Parathyroid adenoma (tissue), 2 donors: ENCODE results near the gene KANTR.
A peak's percentile ranks its signal among the peaks of the same experiment; 100 is the strongest.

Source experiments
- H2AFZ ChIP-seq: fragments of 300-600 bp; sonication (generic); one replicate; pipeline ENCODE4 v1.7.0; 2017; ENCODE audit warnings: antibody characterized with exemption, mild to moderate bottlenecking
- H3K27ac ChIP-seq: fragments of 300-600 bp; sonication (generic); one replicate; pipeline ENCODE4 v1.7.0; 2017
- H3K27me3 ChIP-seq: fragments of 300-600 bp; sonication (generic); one replicate; pipeline ENCODE4 v1.7.0; 2017; ENCODE audit warnings: low read length; ENCODE audit not compliant: control insufficient read depth, insufficient read depth
- H3K36me3 ChIP-seq: fragments of 300-600 bp; sonication (generic); one replicate; pipeline ENCODE4 v1.7.0; 2017; ENCODE audit warnings: low read length; ENCODE audit not compliant: control insufficient read depth, insufficient read depth
- H3K4me1 ChIP-seq: fragments of 300-600 bp; sonication (generic); one replicate; pipeline ENCODE4 v1.7.0; 2017; ENCODE audit warnings: control low read depth
- H3K4me2 ChIP-seq: fragments of 300-600 bp; sonication (generic); one replicate; pipeline ENCODE4 v1.7.0; 2017; ENCODE audit warnings: low read length
- H3K4me3 ChIP-seq: fragments of 300-600 bp; sonication (generic); one replicate; pipeline ENCODE4 v1.7.0; 2017; ENCODE audit warnings: low read depth, low read length
- H3K79me2 ChIP-seq: fragments of 300-600 bp; sonication (generic); one replicate; pipeline ENCODE4 v1.7.0; 2017; ENCODE audit warnings: control low read depth
- H3K9ac ChIP-seq: fragments of 300-600 bp; sonication (generic); one replicate; pipeline ENCODE4 v1.7.0; 2017; ENCODE audit warnings: mild to moderate bottlenecking
- H3K9me3 ChIP-seq: fragments of 300-600 bp; sonication (generic); one replicate; pipeline ENCODE4 v1.7.0; 2017; ENCODE audit warnings: low read length; ENCODE audit not compliant: control insufficient read depth
- CTCF ChIP-seq: fragments of 300-600 bp; sonication (generic); IDR thresholded peaks from one replicate; pipeline ENCODE4 v1.7.0; 2017; ENCODE audit warnings: antibody characterized with exemption, mild to moderate bottlenecking
- donor health status: primary hyperparathyroidism.

Gene KANTR

GRCh38 chrX:53071064-53071463, 22.9 kb upstream of the KANTR start:
- no peak overlapping the region for H2AFZ ChIP-seq
- H3K4me2 ChIP-seq: no peak overlapping the region
- H3K4me1 ChIP-seq: no peaks in the 10 kb centered on the region
- no peaks in the 10 kb centered on the region for H3K9me3 ChIP-seq
- H3K4me3 ChIP-seq: no peak overlapping the region
- H3K9ac ChIP-seq: no peak overlapping the region
- H3K27me3 ChIP-seq: no peaks in the 10 kb centered on the region
- no peaks in the 10 kb centered on the region for H3K79me2 ChIP-seq
- no peak overlapping the region for H3K27ac ChIP-seq
- TF ChIP-seq CTCF: no peak
- H3K36me3 ChIP-seq: no peaks in the 10 kb centered on the region

- Histone ChIP-seq H3K4me2 (peak overlapping the region; percentile 61), H3K4me3 (peak overlapping the region; percentile 48), H3K27ac (peak overlapping the region; percentile 61), H2AFZ (peak overlapping the region; percentile 72), H3K27me3 (no peaks in the 10 kb centered on the region), H3K9me3 (no peaks in the 10 kb centered on the region), H3K4me1 (no peaks in the 10 kb centered on the region), H3K79me2 (no peaks in the 10 kb centered on the region), H3K9ac (no peak overlapping the region), H3K36me3 (no peaks in the 10 kb centered on the region)
- TF ChIP-seq CTCF: peak; percentile 62
Observed at GRCh38 chrX:53071604-53072417, 22.1 kb upstream of the KANTR start.

DNA sequence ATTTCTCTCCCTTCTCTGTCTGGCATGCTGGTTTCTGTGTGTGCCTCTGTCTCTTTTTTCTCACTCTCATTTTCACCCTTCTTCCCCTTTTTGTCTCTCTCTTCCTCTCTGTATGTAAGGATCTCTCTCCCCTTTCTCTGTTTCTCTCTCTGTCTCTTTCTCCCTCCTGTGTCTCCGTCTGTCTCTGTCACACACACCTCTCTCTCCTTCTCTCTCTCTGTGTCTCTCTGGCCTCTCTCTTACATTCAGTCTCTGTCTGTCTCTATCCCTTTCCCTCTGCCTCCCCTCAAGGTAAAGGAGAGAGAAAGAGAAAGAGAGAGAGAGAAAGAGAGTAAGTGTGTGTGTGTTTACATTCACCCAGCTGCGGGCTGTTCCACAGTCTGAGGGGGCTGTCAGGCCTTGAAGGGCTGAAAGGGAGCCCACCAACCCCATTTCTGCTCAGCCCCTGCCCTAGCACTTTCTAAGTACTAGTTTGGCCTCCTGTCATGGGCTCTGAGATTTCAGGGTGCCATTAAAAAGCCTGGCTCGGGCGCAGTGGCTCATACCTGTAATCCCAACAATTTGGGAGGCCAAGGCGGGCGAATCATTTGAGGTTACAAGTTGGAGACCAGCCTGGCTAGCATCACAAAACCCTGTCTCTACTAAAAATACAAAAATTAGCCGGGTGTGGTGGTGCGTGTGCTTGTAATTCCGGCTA, 21.4 kb upstream of the KANTR start:
- Histone ChIP-seq H3K4me2 (peak overlapping the region; percentile 61), H3K9ac (no peak overlapping the region), H3K4me1 (no peaks in the 10 kb centered on the region), H3K27ac (peak overlapping the region; percentile 61), H3K27me3 (no peaks in the 10 kb centered on the region), H3K79me2 (no peaks in the 10 kb centered on the region), H3K4me3 (no peak overlapping the region), H2AFZ (peak overlapping the region; percentile 72), H3K9me3 (no peaks in the 10 kb centered on the region), H3K36me3 (no peaks in the 10 kb centered on the region)
- no peak for TF ChIP-seq CTCF

DNA sequence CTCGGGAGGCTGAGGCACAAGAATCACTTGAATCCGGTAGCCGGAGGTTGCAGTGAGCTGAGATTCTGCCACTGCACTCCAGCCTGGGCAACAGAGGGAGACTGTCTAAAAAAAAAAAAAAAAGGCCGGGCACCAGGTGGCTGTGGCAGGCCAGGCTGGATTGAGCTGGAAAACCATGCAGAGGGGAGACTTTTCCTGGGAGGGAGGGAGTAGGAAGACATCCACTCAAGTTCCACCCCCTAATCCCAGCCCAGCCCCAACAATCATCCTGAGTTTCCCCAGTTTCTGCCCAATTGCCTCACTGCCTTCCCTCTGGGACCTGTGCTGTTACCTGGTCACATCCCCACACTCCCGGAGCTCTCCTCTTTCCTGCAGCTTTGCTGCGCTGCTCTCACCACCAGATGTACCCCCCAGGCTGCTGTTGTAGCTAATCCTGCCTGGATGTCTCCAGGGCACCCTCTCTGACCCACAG, 20.8 kb upstream of the KANTR start:
- Histone ChIP-seq H3K4me3 (no peak overlapping the region), H3K27ac (peak overlapping the region; percentile 61), H2AFZ (peak overlapping the region; percentile 72), H3K4me1 (no peaks in the 10 kb centered on the region), H3K4me2 (no peak overlapping the region), H3K27me3 (no peaks in the 10 kb centered on the region), H3K9ac (no peak overlapping the region), H3K79me2 (no peaks in the 10 kb centered on the region), H3K9me3 (no peaks in the 10 kb centered on the region), H3K36me3 (no peaks in the 10 kb centered on the region)
- no peak for TF ChIP-seq CTCF
